ENCODE results near the gene SRBD1.

DNA sequence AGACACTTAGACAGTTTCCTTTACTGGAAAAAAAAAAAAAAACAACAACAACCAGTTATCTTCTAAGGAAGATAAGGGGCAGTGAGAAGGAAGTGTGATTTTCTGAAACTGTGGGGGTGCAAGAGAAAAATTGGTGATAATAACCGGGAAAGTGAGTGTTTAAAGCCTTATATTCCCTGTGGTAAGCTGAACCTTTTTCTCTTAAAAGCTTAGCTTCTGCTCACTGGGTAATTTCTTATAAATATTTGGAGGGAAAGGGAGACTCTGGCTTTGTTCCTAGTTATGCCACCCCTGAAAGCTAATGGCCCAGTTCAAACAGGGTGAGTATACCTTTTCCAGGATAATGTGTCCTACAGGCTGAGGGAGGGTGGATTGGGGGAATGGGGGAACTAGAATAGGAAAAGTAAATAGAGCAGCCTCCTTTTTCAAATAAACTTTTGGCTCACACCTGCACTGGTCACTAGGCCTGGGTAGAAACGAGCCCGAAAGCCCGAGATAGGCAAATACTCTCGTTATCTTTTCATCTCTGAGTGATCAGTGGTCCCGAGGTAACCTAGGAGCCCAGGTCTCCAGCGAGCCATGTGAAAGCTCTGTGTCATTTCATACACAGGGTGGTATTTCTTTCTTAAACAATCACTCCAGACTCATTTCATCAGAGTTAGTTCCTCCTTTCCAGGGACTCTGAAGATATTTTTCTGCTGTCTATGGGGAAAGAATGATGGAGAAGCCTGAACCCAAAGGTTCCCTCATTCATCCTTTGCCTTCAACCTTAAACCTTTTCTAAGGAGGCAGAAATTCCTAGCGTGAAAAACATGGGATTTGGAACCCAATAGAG, 15.5 kb upstream of the SRBD1 start:
- TF ChIP-seq, protein P1, sequence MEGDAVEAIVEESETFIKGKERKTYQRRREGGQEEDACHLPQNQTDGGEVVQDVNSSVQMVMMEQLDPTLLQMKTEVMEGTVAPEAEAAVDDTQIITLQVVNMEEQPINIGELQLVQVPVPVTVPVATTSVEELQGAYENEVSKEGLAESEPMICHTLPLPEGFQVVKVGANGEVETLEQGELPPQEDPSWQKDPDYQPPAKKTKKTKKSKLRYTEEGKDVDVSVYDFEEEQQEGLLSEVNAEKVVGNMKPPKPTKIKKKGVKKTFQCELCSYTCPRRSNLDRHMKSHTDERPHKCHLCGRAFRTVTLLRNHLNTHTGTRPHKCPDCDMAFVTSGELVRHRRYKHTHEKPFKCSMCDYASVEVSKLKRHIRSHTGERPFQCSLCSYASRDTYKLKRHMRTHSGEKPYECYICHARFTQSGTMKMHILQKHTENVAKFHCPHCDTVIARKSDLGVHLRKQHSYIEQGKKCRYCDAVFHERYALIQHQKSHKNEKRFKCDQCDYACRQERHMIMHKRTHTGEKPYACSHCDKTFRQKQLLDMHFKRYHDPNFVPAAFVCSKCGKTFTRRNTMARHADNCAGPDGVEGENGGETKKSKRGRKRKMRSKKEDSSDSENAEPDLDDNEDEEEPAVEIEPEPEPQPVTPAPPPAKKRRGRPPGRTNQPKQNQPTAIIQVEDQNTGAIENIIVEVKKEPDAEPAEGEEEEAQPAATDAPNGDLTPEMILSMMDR (IDR thresholded peaks at IDR 0.05): no peak
- TF ChIP-seq POLR2AphosphoS5 (IDR thresholded peaks at IDR 0.05) (no peak), POLR2A (IDR thresholded peaks at IDR 0.05) (no peak)

Measured in transverse colon (tissue), 4 donors.